HFFc6 (cell line): ENCODE measurements around the gene MAP2K4. TPM values are rescaled to one million over a fixed set of nuclear protein-coding genes. Genes with fewer than 3 reads are reported as not detected.
A peak's percentile ranks its signal among the peaks of the same experiment; 100 is the strongest.
"Not testable (repeated sequence)": the region's sequence is repeated elsewhere in the genome, so short reads cannot be mapped to it uniquely, and the experiment has no call there.

ENCODE experiments used
- DNase-seq: peaks from one replicate; pipeline ENCODE4 v3.0.0-alpha.2; 2018
- H3K27ac Mint-ChIP-seq: 2 replicates; pipeline ENCODE4 v1.8.0; 2020; ENCODE audit warnings: mild to moderate bottlenecking, mixed read lengths
- H3K27me3 Mint-ChIP-seq: 2 replicates; pipeline ENCODE4 v1.8.0; 2021; ENCODE audit warnings: mild to moderate bottlenecking, moderate library complexity, mixed read lengths; ENCODE audit not compliant: insufficient read depth
- H3K36me3 Mint-ChIP-seq: 2 replicates; pipeline ENCODE4 v1.8.0; 2021; ENCODE audit warnings: low read depth, mixed read lengths
- H3K4me1 Mint-ChIP-seq: 2 replicates; pipeline ENCODE4 v1.8.0; 2020; ENCODE audit warnings: low read depth, mixed read lengths
- H3K4me3 Mint-ChIP-seq: 2 replicates; pipeline ENCODE4 v1.8.0; 2020; ENCODE audit warnings: mild to moderate bottlenecking, moderate library complexity, mixed read lengths
- H3K9me3 Mint-ChIP-seq: 2 replicates; pipeline ENCODE4 v1.8.0; 2020; ENCODE audit warnings: mild to moderate bottlenecking, mixed read lengths
- CTCF ChIP-seq: fragments of 200-600 bp; sonication (generic); IDR thresholded peaks from 2 replicates; pipeline ENCODE4 v1.5.0; 2021; ENCODE audit warnings: antibody characterized with exemption, mild to moderate bottlenecking
- long read RNA-seq: library from polyadenylated mRNA; unstranded; transcript quantifications from one replicate; pipeline ENCODE4 v2.0.0, GENCODE V29; 2019
- total RNA-seq, 6 experiments: library from RNA; stranded (reverse); fragmentation: NEBNext Ultra II Directional; extraction: Animal tissue kit (Norgen Biotek cat#: 25700); gene quantifications; 2 replicates in 1 of 6; 3 replicates in 5 of 6; pipeline ENCODE4 v1.2.3, GENCODE V29; 2021

The MAP2K4 gene
- total RNA-seq: 10 to 100 TPM; 24.0 to 31.7 (median 26.9) TPM
- long read RNA-seq, partial matches to known transcripts: 5 of 8 reads
- long read RNA-seq, other reads (novel, unspliced or antisense): 2 of 8 reads

- no peaks in the 10 kb centered on the region for H3K9me3 Mint-ChIP-seq
- H3K4me1 Mint-ChIP-seq: peaks cover 49% of the 10 kb centered on the region
- H3K4me3 Mint-ChIP-seq: peak within 1 kb of the TSS; percentile 91
- no peaks in the 10 kb centered on the region for H3K36me3 Mint-ChIP-seq
- peak; percentile 82 for DNase-seq
- H3K27me3 Mint-ChIP-seq: no peaks in the 10 kb centered on the region; the same call in 1 of the 2 replicates
- H3K27ac Mint-ChIP-seq: peak within 1 kb of the TSS; percentile 69
- no peak for TF ChIP-seq CTCF
These were observed at the start of gene MAP2K4 for GRCh38 chr17:12020642-12021622. TSS of gene MAP2K4 (plus strand) at chr17:12020877. CDS start at chr17:12020887, 10 bp downstream.

- H3K4me3 Mint-ChIP-seq, DNase-seq, H3K36me3 Mint-ChIP-seq, H3K27me3 Mint-ChIP-seq, H3K27ac Mint-ChIP-seq, H3K9me3 Mint-ChIP-seq, H3K4me1 Mint-ChIP-seq: not testable (repeated sequence)
These were observed 47.9 kb upstream of the MAP2K4 start for GRCh38 chr17:11972741-11973140.

GRCh38 chr17:11979795-11980194 is 40.9 kb upstream of the MAP2K4 start:
- TF ChIP-seq CTCF: no peak
- H3K27me3 Mint-ChIP-seq: no peaks in the 10 kb centered on the region
- no peak overlapping the region for H3K27ac Mint-ChIP-seq
- no peaks in the 10 kb centered on the region for H3K4me1 Mint-ChIP-seq
- H3K9me3 Mint-ChIP-seq: no peaks in the 10 kb centered on the region
- DNase-seq: no peak
- no peak overlapping the region for H3K4me3 Mint-ChIP-seq
- peaks cover 13% of the 10 kb centered on the region for H3K36me3 Mint-ChIP-seq

GRCh38 chr17:11980813-11981212 is 39.9 kb upstream of the MAP2K4 start:
- H3K27ac Mint-ChIP-seq: no peak overlapping the region
- H3K27me3 Mint-ChIP-seq: no peaks in the 10 kb centered on the region
- H3K36me3 Mint-ChIP-seq: peaks cover 13% of the 10 kb centered on the region

GRCh38 chr17:11981862-11982261 is 38.8 kb upstream of the MAP2K4 start:
- Mint-ChIP-seq H3K27ac (no peak overlapping the region), H3K36me3 (peaks cover 13% of the 10 kb centered on the region), H3K27me3 (no peaks in the 10 kb centered on the region; the same call in 1 of the 2 replicates), H3K4me1 (no peaks in the 10 kb centered on the region), H3K9me3 (no peaks in the 10 kb centered on the region), H3K4me3 (no peak overlapping the region)
- TF ChIP-seq CTCF: no peak
- no peak for DNase-seq

More at GRCh38 chr17:11980813-11981212, 39.9 kb upstream of the MAP2K4 start:
- Mint-ChIP-seq H3K4me1 (no peaks in the 10 kb centered on the region), H3K4me3 (no peak overlapping the region), H3K9me3 (no peaks in the 10 kb centered on the region)
- no peak for DNase-seq
- peak; percentile 73 for TF ChIP-seq CTCF
